HG03432 (cell line): Measurements from ENCODE around the gene ZC3H12C.

Experiments used
- ATAC-seq: cut with Tn5 transposase; IDR thresholded peaks from one replicate; pipeline ENCODE4 v1.9.1; 2021; ENCODE audit warnings: mild to moderate bottlenecking, moderate library complexity; ENCODE audit not compliant: unreplicated experiment

ZC3H12C gene

DNA sequence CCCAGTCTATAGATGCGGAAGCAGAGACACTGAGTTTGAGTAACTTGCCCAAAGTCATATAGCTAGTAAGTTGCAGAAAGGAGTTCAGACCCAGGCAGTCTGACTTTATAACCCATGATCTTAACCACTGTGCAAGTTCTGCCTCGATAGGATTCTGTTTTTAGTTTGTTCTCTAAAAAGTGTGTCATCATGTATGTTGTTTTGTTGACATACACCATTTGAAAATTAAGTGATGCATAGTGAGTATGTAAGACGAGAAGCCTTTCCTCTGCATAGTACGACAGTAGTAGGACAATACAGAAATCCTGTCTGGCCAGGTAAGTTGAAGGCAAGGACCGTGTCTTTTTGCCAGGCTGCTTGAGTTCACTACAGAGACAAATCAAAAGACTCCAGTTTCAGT, 3.3 kb downstream of the ZC3H12C start:
- ATAC-seq: no peak

GRCh38 chr11:110097459-110098012, 4.3 kb downstream of the ZC3H12C start:
- no peak for ATAC-seq

DNA sequence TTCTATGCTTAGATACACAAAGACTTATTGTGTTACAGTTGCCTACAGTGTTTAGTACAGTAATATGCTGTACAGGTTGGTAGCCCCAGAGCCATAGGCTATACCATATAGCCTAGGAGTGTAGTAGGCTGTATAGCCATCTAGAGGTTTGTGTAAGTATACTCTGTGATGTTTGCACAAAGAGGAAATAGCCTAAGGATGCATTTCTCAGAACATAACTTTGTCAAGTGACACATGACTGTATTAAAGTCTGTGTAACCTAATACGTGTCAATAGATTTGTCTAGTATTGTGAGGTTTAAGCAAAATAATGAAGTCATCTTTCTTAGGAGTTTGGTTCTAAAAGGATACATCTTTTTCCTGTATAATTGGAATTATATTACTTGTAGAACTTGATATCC, 5.5 kb downstream of the ZC3H12C start:
- ATAC-seq: peak; percentile 58

DNA sequence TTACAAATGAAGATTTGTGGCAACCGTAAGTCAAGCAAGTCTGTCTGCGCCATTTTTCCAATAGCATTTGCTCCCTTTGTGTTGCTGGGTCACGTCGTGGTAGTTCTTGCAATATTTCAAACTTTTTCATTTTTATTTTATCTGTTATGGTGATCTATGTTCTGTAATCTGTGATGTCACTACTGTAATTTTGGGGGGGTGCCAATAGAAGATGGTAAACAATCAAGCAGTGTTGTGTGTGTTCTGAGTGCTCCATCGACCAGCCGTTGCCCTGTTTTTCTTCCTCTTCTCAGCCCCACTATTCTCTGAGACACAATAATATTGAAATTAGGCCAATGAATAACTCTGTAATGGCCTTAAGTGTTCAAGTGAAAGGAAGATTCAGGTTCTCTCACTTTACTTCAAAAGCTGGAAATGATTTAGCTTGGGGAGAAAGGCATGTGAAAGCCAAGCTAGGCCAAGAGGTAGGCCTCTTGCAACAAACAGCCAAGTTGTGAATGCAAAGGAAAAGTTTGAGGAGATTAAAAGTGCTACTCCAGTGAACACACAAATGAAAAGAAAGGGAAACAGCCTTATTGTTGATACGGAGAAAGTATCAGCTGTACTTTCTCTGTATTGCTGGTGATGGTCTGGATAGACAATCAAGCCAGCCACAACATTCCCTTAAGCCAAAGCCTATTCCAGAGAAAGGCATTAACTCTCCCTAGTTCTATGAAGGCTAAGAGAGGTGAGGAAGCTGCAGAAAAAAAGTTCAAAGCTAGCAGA, 7.5 kb downstream of the ZC3H12C start:
- ATAC-seq: no peak

- ATAC-seq: no peak
Measured at GRCh38 chr11:110106713-110107274, 13.6 kb downstream of the ZC3H12C start.

- no peak for ATAC-seq
Measured at GRCh38 chr11:110110854-110111253, 17.7 kb downstream of the ZC3H12C start.

GRCh38 chr11:110112457-110112856, 19.3 kb downstream of the ZC3H12C start:
- no peak for ATAC-seq

DNA sequence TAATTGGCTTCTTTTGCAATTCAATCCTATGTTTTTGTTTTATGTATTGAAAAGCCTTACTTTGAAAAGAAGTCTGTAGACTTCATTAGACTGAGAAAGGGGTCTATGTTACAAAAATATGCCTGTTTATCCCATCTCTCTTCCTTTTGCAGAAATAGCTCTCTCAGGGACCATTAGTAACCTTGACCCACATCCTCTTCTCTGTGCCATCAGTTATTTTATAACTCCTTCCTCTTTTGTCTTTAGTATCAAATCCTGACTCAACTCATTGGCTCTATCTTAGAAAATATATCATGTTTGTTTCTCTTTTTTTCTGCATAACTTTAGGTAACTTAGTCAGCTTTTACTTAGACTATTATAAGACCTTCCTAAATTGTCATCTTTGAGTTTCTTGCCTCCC, 20.3 kb downstream of the ZC3H12C start:
- ATAC-seq: peak; percentile 38

DNA sequence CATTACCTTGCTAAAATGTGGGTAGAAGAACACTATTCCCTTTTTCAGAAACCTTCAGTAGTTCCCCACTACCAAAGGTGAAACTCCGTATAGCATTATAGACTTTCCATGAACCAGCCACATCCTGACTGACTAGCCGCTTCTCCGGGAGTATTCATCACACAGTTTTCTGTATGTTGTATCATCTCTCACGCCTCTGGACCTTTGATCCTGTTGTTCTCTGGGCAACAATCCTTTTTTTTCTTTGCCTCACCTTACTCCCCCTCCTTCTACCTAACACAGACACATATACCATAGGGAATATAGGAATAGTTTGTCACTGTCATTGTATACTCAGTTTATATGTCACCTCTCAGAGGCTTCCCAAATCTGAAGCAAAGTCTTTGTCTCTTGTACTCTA, 20.8 kb downstream of the ZC3H12C start:
- ATAC-seq: no peak

GRCh38 chr11:110119317-110119716, 26.1 kb downstream of the ZC3H12C start:
- no peak for ATAC-seq

- ATAC-seq: no peak
Measured at GRCh38 chr11:110121204-110121603, 28.0 kb downstream of the ZC3H12C start.

DNA sequence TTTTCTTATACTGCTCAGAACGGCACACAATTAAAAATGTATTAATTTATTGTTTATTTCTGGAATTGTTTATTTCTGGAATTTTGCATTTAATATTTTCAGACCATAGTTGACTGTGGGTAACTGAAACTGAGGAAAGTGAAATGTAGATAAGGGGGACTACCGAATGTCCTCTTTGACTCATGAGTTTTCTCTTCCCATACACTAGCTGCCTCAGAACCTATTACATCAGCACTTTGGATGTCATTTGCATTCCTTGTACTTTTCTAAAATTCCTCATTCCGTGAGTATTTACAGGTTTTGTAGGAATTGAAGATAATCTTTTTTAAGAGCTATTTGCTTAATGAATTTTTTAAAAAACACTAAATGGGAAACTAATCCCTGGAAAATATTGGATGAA, 29.8 kb downstream of the ZC3H12C start:
- peak; percentile 49 for ATAC-seq

DNA sequence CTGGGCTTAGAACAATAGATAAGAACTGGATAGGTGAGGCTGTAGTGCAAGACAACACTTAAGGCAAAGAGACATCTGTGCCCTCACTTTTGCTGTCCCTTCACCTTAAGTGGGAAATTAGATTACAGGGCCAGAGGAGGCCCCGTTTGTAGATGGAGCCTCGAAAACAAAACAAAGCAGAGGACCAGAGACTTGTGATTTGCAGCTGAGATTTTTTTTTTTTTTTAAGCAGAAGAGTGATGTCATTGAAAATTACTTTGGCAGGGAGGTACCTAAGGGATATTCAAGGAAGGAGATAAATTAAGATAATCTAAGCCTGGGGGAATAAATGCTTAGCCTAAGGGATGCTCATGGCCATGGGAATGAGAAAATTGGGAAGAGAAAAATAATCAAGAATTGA, 31.4 kb downstream of the ZC3H12C start:
- no peak for ATAC-seq

DNA sequence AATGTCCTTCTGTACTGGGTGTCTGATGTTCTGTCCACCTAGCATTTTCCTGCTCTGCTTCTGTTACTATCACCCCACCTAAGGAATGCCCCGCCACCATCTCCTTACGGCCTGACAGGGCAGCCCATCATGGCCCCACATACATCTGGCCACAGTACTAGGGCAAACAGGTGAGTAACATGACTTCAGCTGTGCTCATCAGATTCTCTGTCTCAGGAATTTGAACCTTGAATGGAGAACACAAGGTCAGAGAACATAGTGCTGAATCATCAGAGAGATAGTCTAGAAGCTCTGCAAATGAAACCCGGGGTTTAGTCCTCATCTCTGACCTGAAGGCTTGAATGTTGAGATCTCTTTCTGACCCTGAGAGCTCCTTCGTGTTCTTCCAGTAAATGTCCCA, 32.4 kb downstream of the ZC3H12C start:
- ATAC-seq: no peak

DNA sequence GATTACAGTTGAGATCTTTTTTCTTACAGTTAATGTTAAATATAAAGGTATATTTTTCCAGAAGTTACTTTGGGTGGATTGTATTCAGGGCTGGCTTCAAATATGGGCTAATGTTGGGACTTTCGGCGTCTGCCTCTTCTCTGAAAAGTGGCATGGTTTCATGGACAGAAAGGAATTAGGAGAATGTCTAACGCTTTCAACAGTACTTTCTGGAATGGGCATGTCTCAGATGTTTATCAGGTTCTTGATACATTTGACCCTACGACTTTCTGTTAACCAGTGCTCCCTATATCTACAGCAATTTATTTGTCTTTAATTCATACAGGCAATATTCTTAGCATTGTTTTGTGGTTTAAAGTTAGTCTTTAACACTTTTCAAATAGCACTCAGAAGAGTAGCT, 33.7 kb downstream of the ZC3H12C start:
- ATAC-seq: no peak

- ATAC-seq: no peak
Measured at GRCh38 chr11:110128161-110128560, 35.0 kb downstream of the ZC3H12C start.

DNA sequence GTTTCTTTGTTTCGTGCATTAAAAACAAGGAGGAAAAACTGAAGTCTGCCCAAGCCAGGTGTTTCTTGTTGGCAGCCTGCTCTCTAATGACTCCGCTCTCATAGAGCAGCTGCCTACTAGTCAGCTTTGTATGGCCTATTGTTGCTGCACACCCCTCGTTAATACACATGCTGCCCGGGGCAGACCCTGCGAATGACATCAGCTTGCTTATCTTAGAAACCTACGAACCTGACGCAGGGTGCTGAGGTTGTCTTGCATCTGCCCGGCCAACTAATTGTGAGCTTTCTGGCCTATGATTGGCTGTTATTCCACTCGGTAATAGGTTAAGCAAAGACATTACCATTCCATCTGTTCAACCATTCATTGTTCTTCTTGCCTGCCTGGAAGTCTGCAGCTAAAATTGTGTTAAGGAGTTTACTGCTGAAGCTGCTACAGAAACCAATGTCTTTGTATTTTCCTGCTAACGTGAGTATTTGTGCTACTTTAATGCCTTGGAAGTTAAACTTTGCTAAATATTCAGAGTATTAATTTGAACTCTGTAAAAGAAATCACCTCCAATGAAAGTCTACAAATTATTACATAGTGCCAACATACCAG, 37.5 kb downstream of the ZC3H12C start:
- no peak for ATAC-seq

DNA sequence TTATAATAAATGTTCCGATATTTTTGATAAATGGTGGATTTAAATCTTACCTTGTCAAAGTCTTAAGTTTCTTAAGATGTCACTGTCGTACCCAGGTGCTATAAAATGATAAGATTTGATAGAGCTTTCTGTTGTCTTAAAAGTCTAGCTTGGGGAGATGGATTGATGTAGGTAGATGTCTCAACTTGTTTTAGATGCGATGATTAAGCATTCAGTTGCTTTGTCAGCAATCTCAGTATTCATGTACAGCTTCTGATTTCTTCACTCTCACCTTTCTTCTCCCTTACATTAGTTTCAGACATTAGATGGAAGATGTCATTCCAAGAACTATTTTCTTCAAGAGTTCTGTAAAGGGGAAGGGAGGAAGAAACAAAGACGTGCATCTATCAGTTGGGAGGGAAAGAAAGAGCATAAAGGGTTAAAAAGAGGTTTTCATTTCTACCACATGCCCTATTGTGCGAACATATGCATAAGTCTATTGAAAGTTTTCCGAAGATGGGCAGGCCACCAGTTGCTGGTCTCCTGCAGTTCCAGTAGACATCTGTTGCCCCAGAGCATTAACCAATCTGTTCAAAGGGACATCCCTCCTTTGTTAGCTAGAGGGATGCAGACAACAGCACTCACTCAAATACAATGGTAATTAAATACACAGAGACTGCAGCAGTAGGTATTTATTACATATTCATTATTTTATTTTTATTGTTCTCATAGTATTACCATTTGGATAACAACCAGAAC, 38.4 kb downstream of the ZC3H12C start:
- ATAC-seq: no peak

GRCh38 chr11:110133160-110133559, 40.0 kb downstream of the ZC3H12C start:
- ATAC-seq: no peak

GRCh38 chr11:110134110-110134509, 40.9 kb downstream of the ZC3H12C start:
- no peak for ATAC-seq

DNA sequence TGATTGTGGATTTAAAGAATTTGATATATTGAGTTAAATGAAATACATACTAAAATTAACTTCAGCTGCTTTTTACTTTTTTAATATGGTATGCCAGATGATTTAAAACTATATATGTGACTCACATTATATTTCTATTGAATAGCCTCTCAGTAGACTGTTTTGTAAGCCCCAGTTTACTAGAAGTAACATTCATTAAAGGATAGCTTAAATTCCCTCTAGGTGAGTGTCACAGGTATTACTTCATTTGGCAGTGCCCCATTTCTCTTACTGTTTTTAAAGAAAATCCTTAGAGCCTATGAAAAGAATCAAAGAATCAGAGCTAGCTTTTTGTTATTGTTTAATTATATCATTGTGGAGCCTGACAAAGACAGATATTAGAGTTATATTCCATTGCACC, 48.6 kb downstream of the ZC3H12C start:
- no peak for ATAC-seq
